Erythroblast (primary cell): ENCODE results near the gene ARCN1.

Experiments used
- GATA1 ChIP-seq: IDR thresholded peaks from 2 replicates; pipeline ENCODE4 v1.6.1; 2011; ENCODE audit warnings: low read depth, mild to moderate bottlenecking, control low read depth, low read length, moderate library complexity
- POLR2A ChIP-seq: IDR thresholded peaks from 2 replicates; pipeline ENCODE4 v1.6.1; 2011; ENCODE audit warnings: mild to moderate bottlenecking, low read length

- TF ChIP-seq POLR2A (no peak), GATA1 (no peak)
These were observed 43.8 kb downstream of the ARCN1 start for GRCh38 chr11:118615976-118616371.
